Mucosa of rectum (tissue), 2 donors: Measurements from ENCODE around the gene ZC3H4.
A peak's percentile ranks its signal among the peaks of the same experiment; 100 is the strongest.

Experiments used
- H3K27ac ChIP-seq, 2 donors: one replicate each; pipeline ENCODE4 v1.7.0; 2013; ENCODE audit warnings: inconsistent platforms in 2 of 2, low read depth in 2 of 2, low read length in 2 of 2
- H3K27me3 ChIP-seq, 2 donors: one replicate each; pipeline ENCODE4 v1.7.0; 2013; ENCODE audit warnings: low read length in 2 of 2; ENCODE audit not compliant: control insufficient read depth in 2 of 2, insufficient read depth in 2 of 2
- H3K36me3 ChIP-seq, 2 donors: one replicate each; pipeline ENCODE4 v1.7.0; 2013; ENCODE audit warnings: low read length in 2 of 2; ENCODE audit not compliant: control insufficient read depth in 2 of 2, insufficient read depth in 2 of 2
- H3K4me1 ChIP-seq, 2 donors: one replicate each; pipeline ENCODE4 v1.7.0; 2013; ENCODE audit warnings: low read length in 2 of 2, mild to moderate bottlenecking in 1 of 2; ENCODE audit not compliant: control insufficient read depth in 2 of 2, insufficient read depth in 2 of 2
- H3K4me3 ChIP-seq, 2 donors: one replicate each; pipeline ENCODE4 v1.7.0; 2013; ENCODE audit warnings: low read length in 2 of 2
- H3K9ac ChIP-seq, 2 donors: one replicate each; pipeline ENCODE4 v1.7.0; 2013; ENCODE audit warnings: low read length in 2 of 2, low read depth in 1 of 2, mild to moderate bottlenecking in 1 of 2
- H3K9me3 ChIP-seq, 2 donors: one replicate each; pipeline ENCODE4 v1.7.0; 2013; ENCODE audit warnings: low read length in 2 of 2; ENCODE audit not compliant: control insufficient read depth in 2 of 2
- donor health status: healthy.
- donor health status: Normal muscosa, but diverticular disease.

The ZC3H4 gene

GRCh38 chr19:47099576-47100050 lies 14.0 kb downstream of the ZC3H4 start:
- peaks cover 0 to 5% of the 10 kb centered on the region in 2 donors for H3K36me3 ChIP-seq
- H3K9ac ChIP-seq = no peak overlapping the region
- peaks cover 39 to 42% of the 10 kb centered on the region in 2 donors for H3K4me1 ChIP-seq
- H3K4me3 ChIP-seq = no peak overlapping the region
- no peak overlapping the region for H3K27ac ChIP-seq
- no peaks in the 10 kb centered on the region for H3K27me3 ChIP-seq
- no peaks in the 10 kb centered on the region for H3K9me3 ChIP-seq

- no peak overlapping the region for H3K9ac ChIP-seq
- H3K4me1 ChIP-seq = peaks cover 50 to 52% of the 10 kb centered on the region in 2 donors
- peak overlapping the region; percentile 23 to 99 for H3K27ac ChIP-seq
- H3K9me3 ChIP-seq = no peaks in the 10 kb centered on the region
- no peaks in the 10 kb centered on the region for H3K27me3 ChIP-seq
- no peak overlapping the region for H3K4me3 ChIP-seq
- peaks cover 7 to 11% of the 10 kb centered on the region in 2 donors for H3K36me3 ChIP-seq
Observed at GRCh38 chr19:47098608-47099007, 15.0 kb downstream of the ZC3H4 start.

GRCh38 chr19:47097396-47098201 lies 16.0 kb downstream of the ZC3H4 start:
- peaks cover 52 to 57% of the 10 kb centered on the region in 2 donors for H3K4me1 ChIP-seq
- peak overlapping the region; percentile 98 to 99 for H3K27ac ChIP-seq
- H3K27me3 ChIP-seq = no peaks in the 10 kb centered on the region
- peaks cover 10 to 15% of the 10 kb centered on the region in 2 donors for H3K36me3 ChIP-seq
- peak overlapping the region; percentile 83 to 87 for H3K9ac ChIP-seq
- no peaks in the 10 kb centered on the region for H3K9me3 ChIP-seq
- H3K4me3 ChIP-seq = peak overlapping the region; percentile 31 to 52

- H3K9me3 ChIP-seq = no peaks in the 10 kb centered on the region
- no peaks in the 10 kb centered on the region for H3K27me3 ChIP-seq
- peak overlapping the region; percentile 27 to 52 for H3K4me3 ChIP-seq
- H3K27ac ChIP-seq = peak overlapping the region; percentile 98 to 99
- peaks cover 52 to 57% of the 10 kb centered on the region in 2 donors for H3K4me1 ChIP-seq
- H3K36me3 ChIP-seq = peaks cover 16 to 23% of the 10 kb centered on the region in 2 donors
- H3K9ac ChIP-seq = peak overlapping the region; percentile 83 to 87
Observed at GRCh38 chr19:47096721-47097120, 16.9 kb downstream of the ZC3H4 start.

- H3K4me3 ChIP-seq = peak overlapping the region; percentile 27 to 52
- peak overlapping the region; percentile 98 to 99 for H3K27ac ChIP-seq
- peaks cover 52 to 57% of the 10 kb centered on the region in 2 donors for H3K4me1 ChIP-seq
- no peaks in the 10 kb centered on the region for H3K9me3 ChIP-seq
- no peaks in the 10 kb centered on the region for H3K27me3 ChIP-seq
- H3K9ac ChIP-seq = peak overlapping the region; percentile 83 to 87
- peaks cover 16 to 24% of the 10 kb centered on the region in 2 donors for H3K36me3 ChIP-seq
Observed at GRCh38 chr19:47096100-47096704, 17.4 kb downstream of the ZC3H4 start.

GRCh38 chr19:47095476-47096099 lies 18.0 kb downstream of the ZC3H4 start:
- peak overlapping the region; percentile 98 to 99 for H3K27ac ChIP-seq
- H3K36me3 ChIP-seq = peaks cover 18 to 25% of the 10 kb centered on the region in 2 donors
- H3K4me1 ChIP-seq = peaks cover 52 to 57% of the 10 kb centered on the region in 2 donors
- no peaks in the 10 kb centered on the region for H3K9me3 ChIP-seq
- no peaks in the 10 kb centered on the region for H3K27me3 ChIP-seq
- peak overlapping the region; percentile 75 to 79 for H3K9ac ChIP-seq
- H3K4me3 ChIP-seq = peak overlapping the region; percentile 36 to 44

- Histone ChIP-seq H3K4me3 (peak overlapping the region; percentile 36 to 44), H3K9me3 (no peaks in the 10 kb centered on the region), H3K36me3 (peaks cover 25 to 33% of the 10 kb centered on the region in 2 donors), H3K27ac (peak overlapping the region; percentile 98 to 99), H3K27me3 (no peaks in the 10 kb centered on the region), H3K4me1 (peaks cover 55 to 64% of the 10 kb centered on the region in 2 donors), H3K9ac (peak overlapping the region; percentile 75 to 79)
Observed at GRCh38 chr19:47094557-47095475, 18.8 kb downstream of the ZC3H4 start.

GRCh38 chr19:47093841-47094240 lies 19.7 kb downstream of the ZC3H4 start:
- peak overlapping the region; percentile 98 to 99 for H3K27ac ChIP-seq

GRCh38 chr19:47093254-47093653 lies 20.3 kb downstream of the ZC3H4 start:
- no peak overlapping the region for H3K9ac ChIP-seq
- H3K36me3 ChIP-seq = peaks cover 29 to 42% of the 10 kb centered on the region in 2 donors
- H3K9me3 ChIP-seq = no peaks in the 10 kb centered on the region
- no peak overlapping the region for H3K4me3 ChIP-seq
- H3K27ac ChIP-seq = peak overlapping the region; percentile 6 to 98
- no peaks in the 10 kb centered on the region for H3K27me3 ChIP-seq
- peaks cover 58 to 67% of the 10 kb centered on the region in 2 donors for H3K4me1 ChIP-seq

More at GRCh38 chr19:47093841-47094240, 19.7 kb downstream of the ZC3H4 start:
- Histone ChIP-seq H3K9ac (peak overlapping the region; percentile 17 to 79), H3K4me3 (no peak overlapping the region), H3K4me1 (peaks cover 60 to 70% of the 10 kb centered on the region in 2 donors), H3K9me3 (no peaks in the 10 kb centered on the region), H3K36me3 (peaks cover 29 to 40% of the 10 kb centered on the region in 2 donors), H3K27me3 (no peaks in the 10 kb centered on the region)
